RWPE2 (cell line): Measurements from ENCODE around the gene AGBL2.
A peak's percentile ranks its signal among the peaks of the same experiment; 100 is the strongest.
"Not testable (repeated sequence)": the region's sequence is repeated elsewhere in the genome, so short reads cannot be mapped to it uniquely, and the experiment has no call there.

Experiments
- ATAC-seq: fragments of 200-7000 bp; cut with Tn5 transposase; 3 replicates; pipeline ENCODE4 v1.9.1; 2021; ENCODE audit warnings: low read depth
- DNase-seq: peaks from one replicate; pipeline ENCODE4 v3.0.0-alpha.2; 2020; ENCODE audit warnings: low spot score
- H3K27ac ChIP-seq: fragments of 450-650 bp; 2 replicates; pipeline ENCODE4 v1.5.1; 2017; ENCODE audit warnings: mild to moderate bottlenecking; ENCODE audit not compliant: poor library complexity, severe bottlenecking
- H3K27me3 ChIP-seq: fragments of 250-450 bp; sonication (Bioruptor Pico); 2 replicates; pipeline ENCODE4 v1.5.1; 2021; ENCODE audit warnings: mild to moderate bottlenecking, moderate library complexity; ENCODE audit not compliant: insufficient read depth, poor library complexity, severe bottlenecking
- H3K36me3 ChIP-seq: fragments of 250-450 bp; sonication (Bioruptor Pico); 2 replicates; pipeline ENCODE4 v1.5.1; 2020; ENCODE audit warnings: low read depth, mild to moderate bottlenecking, moderate library complexity
- H3K4me1 ChIP-seq: fragments of 250-450 bp; sonication (Bioruptor Pico); 2 replicates; pipeline ENCODE4 v1.5.1; 2021; ENCODE audit warnings: mild to moderate bottlenecking, moderate library complexity; ENCODE audit not compliant: insufficient read depth, poor library complexity, severe bottlenecking
- H3K4me3 ChIP-seq: fragments of 250-450 bp; sonication (Bioruptor Pico); 2 replicates; pipeline ENCODE4 v1.5.1; 2021; ENCODE audit warnings: mild to moderate bottlenecking, moderate library complexity; ENCODE audit not compliant: severe bottlenecking
- H3K9me3 ChIP-seq: fragments of 250-450 bp; sonication (Bioruptor Pico); 2 replicates; pipeline ENCODE4 v1.5.1; 2021; ENCODE audit warnings: mild to moderate bottlenecking, moderate library complexity; ENCODE audit not compliant: severe bottlenecking
- CTCF ChIP-seq: fragments of 450-650 bp; IDR thresholded peaks from one replicate; pipeline ENCODE4 v1.5.1; 2017; ENCODE audit warnings: mild to moderate bottlenecking, moderate library complexity; ENCODE audit not compliant: poor library complexity, severe bottlenecking

The AGBL2 gene

GRCh38 chr11:47667135-47667534 lies 48.0 kb downstream of the AGBL2 start:
- Histone ChIP-seq H3K27ac (no peak overlapping the region), H3K4me1 (peaks cover 4% of the 10 kb centered on the region), H3K9me3 (no peaks in the 10 kb centered on the region), H3K36me3 (no peaks in the 10 kb centered on the region), H3K4me3 (no peak overlapping the region), H3K27me3 (no peaks in the 10 kb centered on the region)
- TF ChIP-seq CTCF, result no peak
- DNase-seq (no peak), ATAC-seq (no peak)

GRCh38 chr11:47664936-47665335 lies 50.2 kb downstream of the AGBL2 start:
- ATAC-seq, result peak; percentile 49; the same call in 2 of the 3 replicates
- H3K4me3 ChIP-seq, H3K27ac ChIP-seq, H3K27me3 ChIP-seq, H3K9me3 ChIP-seq, DNase-seq, H3K4me1 ChIP-seq, H3K36me3 ChIP-seq: not testable (repeated sequence)

- no peaks in the 10 kb centered on the region for H3K9me3 ChIP-seq
- no peaks in the 10 kb centered on the region for H3K36me3 ChIP-seq
- DNase-seq, result no peak
- H3K4me3 ChIP-seq, result no peak overlapping the region
- TF ChIP-seq CTCF, result no peak
- H3K27me3 ChIP-seq, result no peaks in the 10 kb centered on the region
- ATAC-seq, result no peak
- peaks cover 4% of the 10 kb centered on the region for H3K4me1 ChIP-seq
- no peak overlapping the region for H3K27ac ChIP-seq
Measured at GRCh38 chr11:47661245-47661644, 53.9 kb downstream of the AGBL2 start.

- no peaks in the 10 kb centered on the region for H3K4me1 ChIP-seq
- DNase-seq (no peak), ATAC-seq (no peak)
- H3K27ac ChIP-seq, result no peak overlapping the region
- no peaks in the 10 kb centered on the region for H3K9me3 ChIP-seq
- no peak for TF ChIP-seq CTCF
- H3K4me3 ChIP-seq, result no peak overlapping the region
- H3K36me3 ChIP-seq, result no peaks in the 10 kb centered on the region
- H3K27me3 ChIP-seq, result no peaks in the 10 kb centered on the region
Measured at GRCh38 chr11:47659276-47659675, 55.9 kb downstream of the AGBL2 start.

- no peaks in the 10 kb centered on the region for H3K9me3 ChIP-seq
Measured at GRCh38 chr11:47656260-47656885, 58.8 kb downstream of the AGBL2 start.

More at GRCh38 chr11:47656260-47656885, 58.8 kb downstream of the AGBL2 start:
- ATAC-seq (no peak), DNase-seq (no peak)
- H3K4me3 ChIP-seq, result no peak overlapping the region
- H3K4me1 ChIP-seq, result no peaks in the 10 kb centered on the region
- no peaks in the 10 kb centered on the region for H3K27me3 ChIP-seq
- no peak for TF ChIP-seq CTCF
- no peak overlapping the region for H3K27ac ChIP-seq
- no peaks in the 10 kb centered on the region for H3K36me3 ChIP-seq
